ENCODE results near the gene TMEM240. TPM values are rescaled to one million over a fixed set of nuclear protein-coding genes. Genes with fewer than 3 reads are reported as not detected.
"Not testable (repeated sequence)": the region's sequence is repeated elsewhere in the genome, so short reads cannot be mapped to it uniquely, and the experiment has no call there.

The TMEM240 gene
- total and polyA plus RNA-seq, 2 donors (not counting 3 experiments of a cell fraction or from before 2014, with no cell fraction given): 7.0 to 7.6 TPM

DNA sequence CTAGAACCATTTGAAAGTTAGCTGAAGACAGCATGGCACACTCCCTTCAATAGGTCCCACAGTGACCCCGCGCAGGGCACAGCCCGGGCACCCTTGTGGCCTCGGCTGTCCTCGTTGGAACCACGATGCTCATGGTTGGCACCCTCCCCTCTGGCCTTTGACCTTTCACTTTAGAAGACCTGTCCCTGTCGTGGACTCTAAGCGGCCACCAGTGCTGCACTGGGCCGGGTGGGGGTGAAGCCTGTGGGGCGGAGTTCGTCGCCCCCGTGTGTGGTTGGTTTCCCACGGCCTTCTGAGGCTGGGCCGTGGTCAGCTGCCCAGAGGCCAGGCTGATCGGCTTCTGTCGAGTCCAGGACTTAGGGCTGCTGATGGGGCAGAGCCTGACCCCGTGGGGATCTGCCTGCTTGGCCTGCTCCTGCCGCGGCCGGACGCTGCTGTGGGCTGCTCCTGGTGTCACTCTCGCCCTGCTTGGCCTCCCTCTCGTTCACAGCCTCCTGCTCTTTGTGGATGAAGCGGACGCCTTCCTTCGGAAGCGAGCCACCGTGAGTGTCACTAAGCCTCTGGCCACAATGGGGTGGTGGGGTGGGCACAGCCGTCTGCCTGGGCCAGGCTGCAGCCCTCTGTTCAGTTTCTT, 15.6 kb downstream of the TMEM240 start:
- H3K4me2 ChIP-seq (ENCODE audit: insufficient read depth, low read length); BruUV-seq (replicated peaks); H3K9ac ChIP-seq (replicated peaks; ENCODE audit: extremely low read depth, insufficient read depth, low read length); dilution Hi-C loops (cut with MboI; ENCODE audit: extremely low pct_ligation_motif_present, low sequenced_read_pairs); intact Hi-C loops (cut with micrococcal nuclease); H4K20me1 ChIP-seq (replicated peaks; ENCODE audit: control insufficient read depth, extremely low read depth, insufficient read depth, low read length); POLR2A ChIA-PET; H3K4me3 ChIP-seq (replicated peaks in 1 of 3; ENCODE audit: insufficient read depth in 1 of 3, low read depth in 1 of 3, low read length in 3 of 3); H2AFZ ChIP-seq (ENCODE audit: low read depth, low read length); H3K27me3 ChIP-seq (ENCODE audit: control insufficient read depth in 2 of 2, insufficient read depth in 2 of 2, low read length in 2 of 2); H3K9me3 ChIP-seq (replicated peaks; ENCODE audit: control insufficient read depth, insufficient read depth, low read length); FAIRE-seq; DNase-seq (ENCODE audit: low read depth, low spot score); CTCF ChIA-PET; H3K4me1 ChIP-seq (ENCODE audit: control insufficient read depth, extremely low read depth, insufficient read depth, low read length); H3K9me1 ChIP-seq (replicated peaks; ENCODE audit: control insufficient read depth, extremely low read depth, insufficient read depth, low read length); H3K27ac ChIP-seq (ENCODE audit: insufficient read depth, low read depth, low read length); H3K79me2 ChIP-seq (ENCODE audit: control insufficient read depth, insufficient read depth, low read length): not testable (repeated sequence)
- H3K36me3 ChIP-seq (ENCODE audit: control insufficient read depth in 2 of 2, extremely low read depth in 1 of 2, insufficient read depth in 2 of 2, low read length in 2 of 2): peaks cover 7 to 27% of the 10 kb centered on the region in 2 experiments

DNA sequence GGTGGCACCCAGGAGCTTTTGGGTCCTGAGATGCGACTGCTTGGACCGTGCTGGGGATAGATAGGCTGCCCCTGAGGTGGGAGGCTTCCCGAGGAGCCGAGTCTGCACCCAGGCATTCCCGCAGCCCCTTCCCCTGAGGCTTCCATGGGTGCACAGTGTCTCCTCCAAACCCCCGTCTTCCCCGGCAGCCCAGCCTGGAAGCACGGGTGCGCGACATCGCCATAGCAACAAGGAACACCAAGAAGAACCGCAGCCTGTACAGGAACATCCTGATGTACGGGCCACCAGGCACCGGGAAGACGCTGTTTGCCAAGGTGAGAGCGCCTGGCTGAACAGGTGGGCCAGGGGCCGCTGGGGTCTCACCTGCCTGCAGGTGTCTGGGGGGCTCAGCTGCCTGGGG, 16.8 kb downstream of the TMEM240 start:
- H3K79me2 ChIP-seq (ENCODE audit: control insufficient read depth, insufficient read depth, low read length); POLR2A ChIA-PET; FAIRE-seq; dilution Hi-C loops (cut with MboI; ENCODE audit: extremely low pct_ligation_motif_present, low sequenced_read_pairs); H3K4me3 ChIP-seq (replicated peaks in 1 of 3; ENCODE audit: insufficient read depth in 1 of 3, low read depth in 1 of 3, low read length in 3 of 3); H3K27me3 ChIP-seq (ENCODE audit: control insufficient read depth in 2 of 2, insufficient read depth in 2 of 2, low read length in 2 of 2); H4K20me1 ChIP-seq (replicated peaks; ENCODE audit: control insufficient read depth, extremely low read depth, insufficient read depth, low read length); CTCF ChIA-PET; H3K9me1 ChIP-seq (replicated peaks; ENCODE audit: control insufficient read depth, extremely low read depth, insufficient read depth, low read length); H3K4me1 ChIP-seq (ENCODE audit: control insufficient read depth, extremely low read depth, insufficient read depth, low read length); H3K27ac ChIP-seq (ENCODE audit: insufficient read depth, low read depth, low read length); DNase-seq (ENCODE audit: low read depth, low spot score); BruUV-seq (replicated peaks); H3K4me2 ChIP-seq (ENCODE audit: insufficient read depth, low read length); H3K9ac ChIP-seq (replicated peaks; ENCODE audit: extremely low read depth, insufficient read depth, low read length); H2AFZ ChIP-seq (ENCODE audit: low read depth, low read length); H3K9me3 ChIP-seq (replicated peaks; ENCODE audit: control insufficient read depth, insufficient read depth, low read length); intact Hi-C loops (cut with micrococcal nuclease): not testable (repeated sequence)
- peaks cover 4 to 18% of the 10 kb centered on the region in 2 experiments for H3K36me3 ChIP-seq (ENCODE audit: control insufficient read depth in 2 of 2, extremely low read depth in 1 of 2, insufficient read depth in 2 of 2, low read length in 2 of 2)

DNA sequence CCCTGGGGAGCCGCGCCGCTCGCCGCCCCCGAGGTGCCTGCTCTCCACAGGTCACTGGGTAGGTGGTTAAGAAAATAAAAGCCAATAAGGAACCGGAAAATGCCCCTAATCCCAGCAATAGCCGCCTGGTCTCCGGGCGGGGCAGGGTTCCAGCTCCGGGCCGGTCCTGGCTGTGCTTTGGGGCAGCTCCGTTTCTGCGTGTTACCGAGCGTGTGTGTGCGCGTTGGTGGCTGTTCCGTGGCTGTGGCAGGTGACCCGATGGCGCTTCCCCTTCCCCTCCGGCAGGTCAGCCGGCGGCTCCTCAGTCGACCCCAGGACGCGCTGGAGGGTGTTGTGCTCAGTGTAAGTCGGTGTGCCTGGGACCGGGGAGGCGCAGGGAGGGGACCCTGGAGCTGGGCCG, 17.2 kb downstream of the TMEM240 start:
- peaks cover 4 to 19% of the 10 kb centered on the region in 2 experiments for H3K36me3 ChIP-seq (ENCODE audit: control insufficient read depth in 2 of 2, extremely low read depth in 1 of 2, insufficient read depth in 2 of 2, low read length in 2 of 2)
- dilution Hi-C loops (cut with MboI; ENCODE audit: extremely low pct_ligation_motif_present, low sequenced_read_pairs); BruUV-seq (replicated peaks); H4K20me1 ChIP-seq (replicated peaks; ENCODE audit: control insufficient read depth, extremely low read depth, insufficient read depth, low read length); DNase-seq (ENCODE audit: low read depth, low spot score); H3K27me3 ChIP-seq (ENCODE audit: control insufficient read depth in 2 of 2, insufficient read depth in 2 of 2, low read length in 2 of 2); H3K4me2 ChIP-seq (ENCODE audit: insufficient read depth, low read length); H3K4me3 ChIP-seq (replicated peaks in 1 of 3; ENCODE audit: insufficient read depth in 1 of 3, low read depth in 1 of 3, low read length in 3 of 3); intact Hi-C loops (cut with micrococcal nuclease); POLR2A ChIA-PET; H3K9me1 ChIP-seq (replicated peaks; ENCODE audit: control insufficient read depth, extremely low read depth, insufficient read depth, low read length); H3K79me2 ChIP-seq (ENCODE audit: control insufficient read depth, insufficient read depth, low read length); H3K9ac ChIP-seq (replicated peaks; ENCODE audit: extremely low read depth, insufficient read depth, low read length); H3K4me1 ChIP-seq (ENCODE audit: control insufficient read depth, extremely low read depth, insufficient read depth, low read length); H3K27ac ChIP-seq (ENCODE audit: insufficient read depth, low read depth, low read length); H3K9me3 ChIP-seq (replicated peaks; ENCODE audit: control insufficient read depth, insufficient read depth, low read length); FAIRE-seq; H2AFZ ChIP-seq (ENCODE audit: low read depth, low read length); CTCF ChIA-PET: not testable (repeated sequence)

DNA sequence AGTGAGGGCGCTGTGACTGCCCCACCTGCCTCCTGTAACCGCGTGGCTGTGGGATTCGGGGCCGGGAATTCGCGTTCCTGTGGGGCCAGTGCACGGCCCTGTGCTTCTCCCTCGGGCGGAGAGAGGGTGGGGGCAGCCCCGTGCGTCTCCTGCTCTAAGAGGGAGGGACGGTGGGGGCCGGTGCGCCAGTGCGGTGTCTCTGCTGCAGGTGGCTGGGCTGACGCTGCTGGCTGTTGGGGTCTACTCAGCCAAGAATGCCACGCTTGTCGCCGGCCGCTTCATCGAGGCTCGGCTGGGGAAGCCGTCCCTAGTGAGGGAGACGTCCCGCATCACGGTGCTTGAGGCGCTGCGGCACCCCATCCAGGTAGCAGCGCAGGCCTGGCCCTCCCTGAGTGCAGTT, 17.9 kb downstream of the TMEM240 start:
- CTCF ChIA-PET: interaction anchor here (1.4 kb wide), 1 partner anchor 18 kb away, joined by 5 read pairs; no protein-coding TSS in a partner anchor
- H3K4me3 ChIP-seq (replicated peaks in 1 of 3; ENCODE audit: insufficient read depth in 1 of 3, low read depth in 1 of 3, low read length in 3 of 3); H3K27ac ChIP-seq (ENCODE audit: insufficient read depth, low read depth, low read length); H3K4me1 ChIP-seq (ENCODE audit: control insufficient read depth, extremely low read depth, insufficient read depth, low read length); H2AFZ ChIP-seq (ENCODE audit: low read depth, low read length); dilution Hi-C loops (cut with MboI; ENCODE audit: extremely low pct_ligation_motif_present, low sequenced_read_pairs); H3K9me1 ChIP-seq (replicated peaks; ENCODE audit: control insufficient read depth, extremely low read depth, insufficient read depth, low read length); FAIRE-seq; H3K79me2 ChIP-seq (ENCODE audit: control insufficient read depth, insufficient read depth, low read length); H3K4me2 ChIP-seq (ENCODE audit: insufficient read depth, low read length); POLR2A ChIA-PET; H3K9ac ChIP-seq (replicated peaks; ENCODE audit: extremely low read depth, insufficient read depth, low read length); H4K20me1 ChIP-seq (replicated peaks; ENCODE audit: control insufficient read depth, extremely low read depth, insufficient read depth, low read length); H3K9me3 ChIP-seq (replicated peaks; ENCODE audit: control insufficient read depth, insufficient read depth, low read length); DNase-seq (ENCODE audit: low read depth, low spot score); BruUV-seq (replicated peaks); H3K27me3 ChIP-seq (ENCODE audit: control insufficient read depth in 2 of 2, insufficient read depth in 2 of 2, low read length in 2 of 2); intact Hi-C loops (cut with micrococcal nuclease): not testable (repeated sequence)
- peaks cover 4 to 26% of the 10 kb centered on the region in 2 experiments for H3K36me3 ChIP-seq (ENCODE audit: control insufficient read depth in 2 of 2, extremely low read depth in 1 of 2, insufficient read depth in 2 of 2, low read length in 2 of 2)
